GM19193 (cell line): ENCODE measurements around the gene HOOK2.
A peak's percentile ranks its signal among the peaks of the same experiment; 100 is the strongest.

Source experiments
- POLR2A ChIP-seq: IDR thresholded peaks from 4 replicates; pipeline ENCODE4 v1.6.1; 2011; ENCODE audit not compliant: insufficient read depth, insufficient read length; ENCODE audit errors: extremely low read depth

The HOOK2 gene, protein sequence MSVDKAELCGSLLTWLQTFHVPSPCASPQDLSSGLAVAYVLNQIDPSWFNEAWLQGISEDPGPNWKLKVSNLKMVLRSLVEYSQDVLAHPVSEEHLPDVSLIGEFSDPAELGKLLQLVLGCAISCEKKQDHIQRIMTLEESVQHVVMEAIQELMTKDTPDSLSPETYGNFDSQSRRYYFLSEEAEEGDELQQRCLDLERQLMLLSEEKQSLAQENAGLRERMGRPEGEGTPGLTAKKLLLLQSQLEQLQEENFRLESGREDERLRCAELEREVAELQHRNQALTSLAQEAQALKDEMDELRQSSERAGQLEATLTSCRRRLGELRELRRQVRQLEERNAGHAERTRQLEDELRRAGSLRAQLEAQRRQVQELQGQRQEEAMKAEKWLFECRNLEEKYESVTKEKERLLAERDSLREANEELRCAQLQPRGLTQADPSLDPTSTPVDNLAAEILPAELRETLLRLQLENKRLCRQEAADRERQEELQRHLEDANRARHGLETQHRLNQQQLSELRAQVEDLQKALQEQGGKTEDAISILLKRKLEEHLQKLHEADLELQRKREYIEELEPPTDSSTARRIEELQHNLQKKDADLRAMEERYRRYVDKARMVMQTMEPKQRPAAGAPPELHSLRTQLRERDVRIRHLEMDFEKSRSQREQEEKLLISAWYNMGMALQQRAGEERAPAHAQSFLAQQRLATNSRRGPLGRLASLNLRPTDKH

DNA sequence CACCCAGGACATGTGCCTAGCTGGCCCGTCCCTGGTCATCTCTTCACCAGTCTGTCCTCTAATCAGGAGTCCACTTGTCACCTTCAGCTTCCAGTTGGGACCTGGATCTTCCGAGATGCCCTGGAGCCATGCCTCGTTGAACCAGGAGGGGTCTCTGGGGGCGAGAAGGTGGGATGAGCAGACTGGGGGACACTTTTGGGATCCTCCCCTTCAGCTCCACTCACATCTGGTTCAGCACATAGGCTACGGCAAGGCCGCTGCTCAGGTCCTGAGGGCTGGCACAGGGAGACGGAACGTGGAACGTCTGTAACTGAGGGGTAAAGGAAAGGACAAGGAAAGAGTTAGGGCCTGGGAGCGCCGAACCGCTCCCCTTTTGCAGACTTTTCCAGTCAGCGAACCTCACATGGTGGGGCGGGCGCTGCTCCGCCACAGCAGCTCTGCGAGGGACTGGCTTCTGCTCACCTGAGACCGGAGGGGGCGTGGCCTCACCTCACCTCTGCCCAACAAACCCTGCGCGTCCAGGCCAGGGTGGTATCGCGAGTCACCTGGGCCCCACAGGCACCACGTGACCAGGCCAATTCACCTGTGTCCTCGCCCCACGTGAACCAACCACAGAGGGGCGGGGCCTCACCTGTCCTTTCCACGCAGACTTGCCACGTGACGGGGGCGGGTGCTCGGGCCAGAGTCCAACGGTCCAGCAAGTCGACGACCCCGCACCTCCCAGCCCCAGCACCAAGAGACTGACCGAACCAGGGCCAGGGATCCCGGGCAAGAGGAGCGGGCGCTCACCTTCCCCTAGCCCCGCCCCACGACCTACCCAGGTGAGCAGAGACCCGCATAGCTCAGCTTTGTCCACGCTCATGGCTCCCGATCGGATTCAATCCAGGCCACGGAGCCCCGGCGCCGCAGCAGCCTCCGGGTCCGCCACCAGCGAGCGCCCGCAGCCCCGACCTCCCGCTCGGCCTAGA is at the start of gene HOOK2:
Gene HOOK2, minus strand, starts transcription at position 965 of the 968 bp plus-strand sequence. Its CDS starts 103 bp downstream, at position 862.
- no peak for TF ChIP-seq POLR2A

DNA sequence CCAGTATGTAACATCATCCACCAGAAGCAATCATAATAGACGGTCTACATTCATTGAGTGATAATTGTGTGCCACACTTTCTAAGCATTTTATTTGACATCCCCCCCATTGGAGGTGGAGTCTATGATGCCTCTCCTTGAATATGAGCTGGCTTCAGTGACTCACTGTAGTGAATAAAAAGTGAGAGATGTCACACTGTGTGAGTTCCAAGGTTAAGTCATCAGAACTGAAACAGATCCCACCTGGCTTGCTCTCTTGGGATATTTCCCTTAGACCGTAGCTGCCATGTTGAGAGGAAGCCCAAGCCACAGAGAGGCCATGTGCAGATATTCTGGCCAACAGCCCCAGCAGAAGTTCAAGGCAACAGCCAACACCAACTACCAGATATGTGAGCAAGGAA is 46.4 kb upstream of the HOOK2 start:
- TF ChIP-seq POLR2A = no peak

DNA sequence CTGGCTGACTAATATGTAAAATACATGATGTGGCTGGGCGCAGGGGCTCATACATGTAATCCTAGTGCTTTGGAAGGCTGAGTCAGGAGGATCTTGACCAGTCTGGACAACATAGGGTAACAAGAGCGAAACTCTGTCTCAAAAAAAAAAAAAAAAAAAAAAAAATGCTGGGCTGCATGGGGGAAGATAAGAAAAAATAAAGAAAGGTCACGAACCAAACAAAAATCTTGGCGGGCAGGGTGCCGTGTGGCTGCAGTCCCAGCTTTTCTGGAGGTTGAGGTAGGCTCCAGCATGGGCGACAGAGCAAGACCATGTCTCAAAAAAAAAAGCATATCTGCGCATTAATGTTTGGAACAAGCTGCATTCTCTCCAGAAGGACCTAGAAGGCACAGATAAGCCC is 39.7 kb upstream of the HOOK2 start:
- no peak for TF ChIP-seq POLR2A

DNA sequence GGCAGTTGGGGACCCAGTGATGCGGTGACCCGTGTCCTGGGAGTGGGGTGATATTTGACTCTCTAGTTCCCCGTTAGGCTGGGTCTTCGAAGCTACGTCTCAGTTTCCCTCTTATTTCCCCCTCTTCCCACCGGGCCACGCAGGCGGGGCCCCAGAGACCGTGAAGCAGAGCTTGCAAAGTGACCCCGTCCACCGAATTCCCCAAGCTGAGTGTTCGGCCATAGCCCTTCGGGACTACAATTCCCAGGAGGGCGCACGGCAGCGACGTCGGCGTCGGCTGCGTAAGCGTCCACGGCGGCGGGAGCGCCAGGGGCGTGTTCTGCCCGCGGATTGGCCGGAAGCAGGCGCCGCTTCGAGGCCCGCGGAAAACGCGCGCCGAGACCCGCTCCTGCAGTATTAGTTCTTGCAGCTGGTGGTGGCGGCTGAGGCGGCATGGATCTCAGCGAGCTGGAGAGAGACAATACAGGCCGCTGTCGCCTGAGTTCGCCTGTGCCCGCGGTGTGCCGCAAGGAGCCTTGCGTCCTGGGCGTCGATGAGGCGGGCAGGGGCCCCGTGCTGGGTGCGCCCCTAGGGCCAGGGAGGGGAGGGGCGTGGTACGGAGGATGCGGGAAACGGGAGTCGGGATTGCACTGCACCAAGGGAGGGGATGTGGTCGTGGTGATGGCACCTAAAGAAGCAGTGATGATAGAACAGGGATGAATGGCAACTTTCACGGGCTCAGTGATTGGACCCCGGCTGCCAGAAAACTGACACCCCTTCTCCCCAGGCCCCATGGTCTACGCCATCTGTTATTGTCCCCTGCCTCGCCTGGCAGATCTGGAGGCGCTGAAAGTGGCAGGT is 31.1 kb upstream of the HOOK2 start, which contains the start of gene RNASEH2A:
Gene RNASEH2A, plus strand, starts transcription at position 343 of the 840 bp plus-strand sequence. Its CDS starts 90 bp downstream, at position 433.
- TF ChIP-seq POLR2A = peak; percentile 86

DNA sequence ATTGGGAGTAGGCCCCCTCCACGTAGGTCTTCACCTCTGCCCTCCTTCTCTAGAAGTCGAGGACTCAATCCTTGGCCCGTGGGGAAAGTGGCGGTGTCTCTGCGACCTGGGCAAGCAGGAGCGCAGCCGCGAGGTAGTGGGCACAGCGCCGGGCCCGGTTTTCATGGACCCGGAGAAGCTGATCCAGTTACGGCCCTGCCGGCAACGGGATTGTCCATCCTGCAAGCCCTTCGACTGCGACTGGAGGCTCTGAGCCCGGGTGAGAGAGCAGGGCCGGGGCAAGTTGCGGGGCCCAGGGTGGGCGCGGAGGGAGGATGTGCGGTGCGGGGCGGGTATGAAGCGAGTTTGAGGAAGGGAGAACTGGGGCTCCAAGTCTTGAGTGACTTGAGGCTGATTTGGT is 28.7 kb upstream of the HOOK2 start:
- no peak for TF ChIP-seq POLR2A

DNA sequence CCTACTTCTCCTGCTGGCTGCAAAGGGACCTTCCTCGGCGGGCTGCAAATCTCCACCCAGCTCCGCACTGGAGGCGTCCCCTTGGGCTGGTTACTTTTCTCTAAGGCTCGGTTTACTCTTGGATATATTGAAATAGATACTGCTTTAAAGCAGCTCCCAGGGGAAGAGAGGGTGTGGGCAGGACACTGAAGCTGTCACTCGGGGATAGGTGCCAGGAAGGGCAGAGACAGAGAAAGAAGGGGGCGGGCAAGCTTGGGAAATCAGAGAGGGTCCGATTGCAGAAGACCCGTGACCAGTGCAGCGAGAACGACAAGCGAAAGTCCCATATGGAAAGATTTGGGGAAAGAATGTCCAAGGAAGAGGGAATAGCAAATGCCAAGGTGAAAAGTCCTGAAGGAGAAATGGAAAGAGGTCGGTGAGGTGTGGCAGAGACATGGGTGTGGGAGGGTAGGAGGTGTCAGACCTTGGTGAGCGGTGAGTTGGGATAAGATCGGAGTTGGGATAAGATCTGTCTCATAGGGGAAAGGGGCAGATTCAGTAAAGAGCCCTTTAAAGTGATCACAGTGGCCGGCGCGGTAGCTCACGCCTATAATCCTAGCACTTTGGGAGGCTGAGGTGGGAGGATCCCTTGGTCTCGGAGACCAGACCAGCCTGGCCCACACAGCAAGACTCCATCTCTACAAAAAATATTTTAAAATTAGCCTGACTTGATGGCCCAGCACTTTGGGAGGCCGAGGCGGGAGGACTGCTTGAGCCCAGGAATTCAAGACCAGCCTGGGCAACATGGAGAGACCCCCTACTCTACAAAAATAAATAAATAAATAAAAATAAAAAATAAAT is 27.1 kb upstream of the HOOK2 start:
- TF ChIP-seq POLR2A = no peak

DNA sequence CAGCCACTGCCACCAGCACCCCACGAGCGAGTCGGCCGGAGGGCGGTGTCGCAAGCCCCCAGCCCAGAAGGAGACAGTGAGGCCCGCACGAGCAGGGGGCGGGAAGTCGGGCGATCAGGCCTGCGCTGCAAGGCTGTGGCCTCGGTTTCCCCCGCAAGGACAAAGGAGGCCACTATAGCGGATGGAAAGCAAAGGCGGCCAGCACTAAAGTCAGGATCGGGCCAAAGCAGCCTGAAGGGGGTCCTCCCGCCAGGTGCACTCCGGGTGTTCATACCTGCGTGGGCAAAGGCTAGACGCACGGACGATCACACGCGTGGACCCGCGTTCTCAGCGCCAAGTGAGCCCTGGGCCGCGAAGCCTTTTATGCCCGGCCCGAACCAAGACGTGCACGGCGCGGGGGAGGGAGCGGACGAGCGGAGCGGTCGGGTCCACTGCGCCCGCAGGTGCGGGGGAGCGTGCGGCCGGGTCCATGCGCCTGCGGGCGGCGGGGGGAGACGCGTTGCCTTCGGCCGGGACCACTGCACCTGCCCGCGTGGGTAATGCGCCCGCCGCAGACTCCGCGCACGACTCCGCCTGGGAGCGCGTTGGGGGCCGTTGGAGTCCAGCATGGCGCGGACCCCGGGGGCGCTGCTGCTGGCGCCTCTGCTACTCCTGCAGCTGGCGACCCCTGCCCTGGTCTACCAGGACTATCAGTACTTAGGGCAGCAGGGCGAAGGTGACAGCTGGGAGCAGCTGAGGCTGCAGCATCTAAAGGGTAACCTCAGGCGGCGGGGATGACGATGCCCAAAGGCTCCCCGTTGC is 26.3 kb upstream of the HOOK2 start, which contains the start of the genes PRDX2 and THSD8:
Gene PRDX2, minus strand, starts transcription at position 335 of the 801 bp plus-strand sequence. CDS start 539 bp downstream, outside the sequence.
Gene THSD8, plus strand, starts transcription at position 604 of the 801 bp plus-strand sequence. Its CDS starts 3 bp downstream, at position 607.
- TF ChIP-seq POLR2A = peak; percentile 88

DNA sequence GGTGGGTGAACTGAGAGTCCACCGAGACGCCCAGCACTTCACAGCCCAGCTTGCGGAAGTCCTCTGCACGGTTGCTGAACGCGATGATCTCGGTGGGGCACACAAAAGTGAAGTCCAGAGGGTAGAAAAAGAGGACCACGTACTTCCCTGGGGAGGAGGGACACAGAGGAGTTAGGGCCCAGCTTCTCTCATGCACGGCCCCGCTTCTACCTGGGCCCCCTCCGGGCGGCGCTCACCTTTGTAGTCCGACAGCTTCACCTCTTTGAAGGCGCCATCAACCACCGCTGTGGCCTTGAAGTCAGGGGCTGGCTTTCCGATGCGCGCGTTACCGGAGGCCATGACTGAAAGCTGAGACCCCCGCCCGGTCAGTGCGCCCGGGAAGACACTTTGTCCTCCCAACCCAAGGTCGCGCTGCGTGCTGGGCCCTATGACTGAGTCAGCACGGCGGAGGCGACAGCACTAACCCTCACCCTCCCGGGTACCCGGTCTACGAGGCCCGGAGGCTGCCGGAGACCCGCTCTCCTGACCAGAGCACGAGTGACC is 25.6 kb upstream of the HOOK2 start:
- no peak for TF ChIP-seq POLR2A

DNA sequence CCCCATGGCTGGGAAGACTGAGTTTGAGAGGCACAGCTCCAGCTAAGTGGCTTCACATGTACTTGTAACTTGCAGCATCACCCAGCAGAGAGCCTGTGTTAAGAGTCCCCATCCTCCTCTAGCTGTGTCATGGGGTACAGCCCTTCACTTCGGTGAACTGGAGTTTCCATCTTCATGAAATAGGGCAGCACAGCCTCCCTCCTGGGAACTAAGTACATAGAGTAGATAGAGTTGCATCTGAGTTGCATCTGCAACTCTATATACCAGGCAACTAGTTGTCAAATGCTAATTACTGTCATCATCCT is 25.1 kb upstream of the HOOK2 start:
- TF ChIP-seq POLR2A = no peak

DNA sequence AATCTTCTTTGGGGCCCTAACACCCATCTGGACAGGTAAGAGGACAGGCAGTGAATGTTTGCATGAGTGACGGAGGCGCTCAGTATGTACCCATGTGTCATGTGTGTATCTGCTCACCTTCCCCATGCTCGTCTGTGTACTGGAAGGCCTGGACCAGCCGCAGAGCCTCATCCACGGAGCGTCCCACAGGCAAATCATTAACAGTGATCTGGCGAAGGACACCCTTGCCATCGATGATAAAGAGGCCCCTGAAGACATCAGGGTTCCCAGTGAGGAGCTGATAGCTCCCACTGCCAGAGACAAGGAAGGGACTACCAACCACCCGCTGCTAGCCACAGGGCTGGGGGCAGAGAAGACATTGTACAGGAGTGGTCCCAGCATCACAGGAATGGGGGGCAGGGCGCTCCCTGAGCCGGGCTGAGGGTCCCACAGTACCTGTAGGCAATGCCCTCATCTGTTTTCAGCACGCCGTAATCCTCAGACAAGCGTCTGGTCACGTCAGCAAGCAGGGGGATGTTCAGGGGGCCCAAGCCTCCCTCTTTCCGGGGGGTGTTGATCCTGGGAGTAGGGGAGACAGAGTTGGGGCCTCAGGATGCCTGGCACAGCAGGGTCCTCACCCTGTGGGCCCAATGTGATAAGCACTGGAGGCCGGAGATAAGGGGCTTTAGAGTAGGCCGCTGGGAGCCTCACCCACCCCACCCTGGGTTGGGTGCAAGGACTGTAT is 24.6 kb upstream of the HOOK2 start:
- no peak for TF ChIP-seq POLR2A

DNA sequence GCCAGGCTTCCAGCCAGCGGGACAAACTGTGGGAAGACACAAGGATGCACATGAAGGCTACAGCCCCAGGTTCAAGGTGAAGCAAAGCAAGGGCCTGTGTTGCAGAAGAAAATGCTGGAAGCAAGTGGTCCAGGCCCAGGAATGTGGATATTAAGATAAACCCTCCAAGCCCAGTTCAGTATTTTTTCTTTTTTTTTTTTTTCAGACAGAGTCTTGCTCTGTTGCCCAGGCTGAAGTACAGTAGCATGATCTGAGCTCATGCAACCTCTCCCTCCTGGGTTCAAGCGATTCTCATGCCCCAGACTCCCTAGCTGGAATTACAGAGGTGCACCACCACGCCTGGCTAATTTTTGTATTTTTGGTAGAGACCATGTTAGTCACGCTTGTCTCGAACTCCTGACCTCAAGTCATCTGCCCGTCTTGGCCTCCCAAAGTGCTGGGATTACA is 21.8 kb upstream of the HOOK2 start:
- no peak for TF ChIP-seq POLR2A
